WTC11 (cell line): Measurements from ENCODE around the gene ID2. TPM values are rescaled to one million over a fixed set of nuclear protein-coding genes. Genes with fewer than 3 reads are reported as not detected.
A peak's percentile ranks its signal among the peaks of the same experiment; 100 is the strongest.

Experiments used
- ATAC-seq: fragments of 200-7000 bp; cut with Tn5 transposase; 2 replicates; pipeline ENCODE4 v1.10.0; 2021; ENCODE audit warnings: mild to moderate bottlenecking, moderate library complexity
- CTCF ChIA-PET: fragments of 300-600 bp; sonication (Branson Sonifier 250); formaldehyde crosslinking; loops from one replicate; lab custom pipeline; 2021; ENCODE audit warnings: antibody characterized with exemption; lab: Charles Lee
- POLR2A ChIA-PET: fragments of 350-600 bp; sonication (Branson Sonifier 250); formaldehyde crosslinking; loops from one replicate; lab custom pipeline; 2021; ENCODE audit warnings: antibody characterized with exemption; lab: Charles Lee
- DNase-seq: peaks from one replicate; pipeline ENCODE4 v3.0.0; 2021; ENCODE audit warnings: low spot score
- H3K27ac Mint-ChIP-seq: 2 replicates; pipeline ENCODE4 v1.8.0; 2021; ENCODE audit warnings: mixed read lengths
- H3K27me3 Mint-ChIP-seq: 2 replicates; pipeline ENCODE4 v1.8.0; 2021; ENCODE audit warnings: low read depth, mild to moderate bottlenecking, moderate library complexity, mixed read lengths
- H3K36me3 Mint-ChIP-seq: 2 replicates; pipeline ENCODE4 v1.8.0; 2021; ENCODE audit warnings: mixed read lengths
- H3K4me1 Mint-ChIP-seq: 2 replicates; pipeline ENCODE4 v1.8.0; 2022; ENCODE audit warnings: mixed read lengths
- H3K4me3 Mint-ChIP-seq: 2 replicates; pipeline ENCODE4 v1.8.0; 2021; ENCODE audit warnings: mild to moderate bottlenecking, moderate library complexity, mixed read lengths
- H3K9me3 Mint-ChIP-seq: 2 replicates; pipeline ENCODE4 v1.8.0; 2021; ENCODE audit warnings: mixed read lengths
- FOXP1 ChIP-seq: sonication (generic); formaldehyde crosslinking; IDR thresholded peaks from 2 replicates; pipeline ENCODE4 v1.8.0; 2022; ENCODE audit warnings: missing genetic modification reagents, mild to moderate bottlenecking, moderate library complexity, borderline replicate concordance
- GRHL2 ChIP-seq: fragments of 250-450 bp; sonication (Bioruptor Pico); IDR thresholded peaks from 2 replicates; pipeline ENCODE4 v1.8.0; 2022; ENCODE audit warnings: mild to moderate bottlenecking, moderate library complexity; ENCODE audit not compliant: insufficient replicate concordance, severe bottlenecking
- HMGA2 ChIP-seq: fragments of 250-450 bp; sonication (Bioruptor Pico); IDR thresholded peaks from 2 replicates; pipeline ENCODE4 v1.4.0; 2021; ENCODE audit warnings: mild to moderate bottlenecking, moderate library complexity
- KAT7 ChIP-seq: sonication (generic); formaldehyde crosslinking; IDR thresholded peaks from 2 replicates; pipeline ENCODE4 v1.8.1; 2023; ENCODE audit warnings: missing genetic modification reagents, mild to moderate bottlenecking, borderline replicate concordance
- NFATC4 ChIP-seq: fragments of 250-450 bp; sonication (Bioruptor Pico); IDR thresholded peaks from 2 replicates; pipeline ENCODE4 v1.9.0; 2021; ENCODE audit warnings: mild to moderate bottlenecking
- SOX15 ChIP-seq: fragments of 250-450 bp; sonication (Bioruptor Pico); IDR thresholded peaks from 2 replicates; pipeline ENCODE4 v1.9.0; 2021; ENCODE audit warnings: mild to moderate bottlenecking
- SP1 ChIP-seq: sonication (generic); formaldehyde crosslinking; conservative IDR thresholded peaks from 2 replicates; pipeline ENCODE4 v1.8.1; 2022; ENCODE audit warnings: missing genetic modification reagents
- TCF7 ChIP-seq: sonication (generic); formaldehyde crosslinking; IDR thresholded peaks from 2 replicates; pipeline ENCODE4 v1.8.0; 2022; ENCODE audit warnings: mild to moderate bottlenecking, low read depth, missing genetic modification reagents, moderate library complexity
- ZNF138 ChIP-seq: sonication (generic); formaldehyde crosslinking; conservative IDR thresholded peaks from 2 replicates; pipeline ENCODE4 v1.8.1; 2022; ENCODE audit warnings: mild to moderate bottlenecking, moderate library complexity, missing genetic modification reagents
- ZNF219 ChIP-seq: sonication (generic); formaldehyde crosslinking; IDR thresholded peaks from 2 replicates; pipeline ENCODE4 v1.8.0; 2023; ENCODE audit warnings: missing genetic modification reagents, mild to moderate bottlenecking, borderline replicate concordance
- total RNA-seq: library from RNA; stranded (reverse); gene quantifications from 3 replicates; pipeline ENCODE4 v1.2.3, GENCODE V29; 2021
- TF ChIP-seq, protein P1 (sequence below): fragments of 250-450 bp; sonication (Bioruptor Pico); IDR thresholded peaks from 2 replicates; pipeline ENCODE4 v1.9.0; 2021; ENCODE audit warnings: mild to moderate bottlenecking
- TF ChIP-seq, protein P2 (sequence below): sonication (generic); formaldehyde crosslinking; IDR thresholded peaks from 2 replicates; pipeline ENCODE4 v1.8.1; 2023; ENCODE audit warnings: mild to moderate bottlenecking, missing genetic modification reagents
- TF ChIP-seq, protein P3 (sequence below): sonication (generic); formaldehyde crosslinking; IDR thresholded peaks from 2 replicates; pipeline ENCODE4 v1.8.0; 2023; ENCODE audit warnings: missing genetic modification reagents, mild to moderate bottlenecking, borderline replicate concordance
- TF ChIP-seq, protein P4 (sequence below): sonication (generic); formaldehyde crosslinking; IDR thresholded peaks from 2 replicates; pipeline ENCODE4 v1.8.1; 2022; ENCODE audit warnings: mild to moderate bottlenecking, moderate library complexity, missing genetic modification reagents
- TF ChIP-seq, protein P5 (sequence below): sonication (generic); formaldehyde crosslinking; IDR thresholded peaks from 2 replicates; pipeline ENCODE4 v1.8.1; 2022; ENCODE audit warnings: mild to moderate bottlenecking, missing genetic modification reagents, moderate library complexity, borderline replicate concordance
- TF ChIP-seq, protein P6 (sequence below): fragments of 250-450 bp; sonication (Bioruptor Pico); IDR thresholded peaks from 2 replicates; pipeline ENCODE4 v1.9.0; 2021; ENCODE audit warnings: mild to moderate bottlenecking, borderline replicate concordance
- TF ChIP-seq, protein P7 (sequence below): sonication (generic); formaldehyde crosslinking; IDR thresholded peaks from 2 replicates; pipeline ENCODE4 v1.8.1; 2023; ENCODE audit warnings: mild to moderate bottlenecking, missing genetic modification reagents, moderate library complexity

ID2 gene
- total RNA-seq, 1 experiment from 2014 or later = 38.6 TPM

DNA sequence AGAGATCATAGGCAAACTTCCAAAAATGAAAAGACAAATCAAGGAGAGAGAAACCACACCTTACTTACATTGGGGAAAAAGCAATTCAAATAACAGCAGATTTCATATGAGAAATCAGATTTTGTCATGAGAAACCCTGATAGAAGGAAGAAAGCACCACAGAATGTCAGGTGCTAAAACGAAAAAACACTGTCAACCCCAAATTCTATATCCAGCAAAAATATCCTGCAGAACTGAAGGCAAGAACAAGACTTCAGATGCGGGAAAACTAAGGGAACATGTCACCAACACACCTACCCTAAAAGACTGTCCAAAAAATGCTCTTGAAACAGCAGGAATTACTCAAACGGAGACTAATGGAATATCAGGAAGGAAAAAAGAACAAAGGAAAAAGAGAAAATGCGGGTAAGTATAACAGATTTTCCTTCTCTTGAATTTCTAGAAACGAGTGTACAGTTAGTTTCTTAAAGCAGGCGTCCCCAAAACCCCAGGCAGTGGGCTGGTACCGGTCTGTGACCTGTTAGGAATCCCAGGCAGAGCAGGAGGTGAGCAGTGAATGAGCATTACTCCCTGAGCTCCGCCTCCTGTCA, 7.3 kb upstream of the ID2 start (continued):
- TF ChIP-seq, protein P1, sequence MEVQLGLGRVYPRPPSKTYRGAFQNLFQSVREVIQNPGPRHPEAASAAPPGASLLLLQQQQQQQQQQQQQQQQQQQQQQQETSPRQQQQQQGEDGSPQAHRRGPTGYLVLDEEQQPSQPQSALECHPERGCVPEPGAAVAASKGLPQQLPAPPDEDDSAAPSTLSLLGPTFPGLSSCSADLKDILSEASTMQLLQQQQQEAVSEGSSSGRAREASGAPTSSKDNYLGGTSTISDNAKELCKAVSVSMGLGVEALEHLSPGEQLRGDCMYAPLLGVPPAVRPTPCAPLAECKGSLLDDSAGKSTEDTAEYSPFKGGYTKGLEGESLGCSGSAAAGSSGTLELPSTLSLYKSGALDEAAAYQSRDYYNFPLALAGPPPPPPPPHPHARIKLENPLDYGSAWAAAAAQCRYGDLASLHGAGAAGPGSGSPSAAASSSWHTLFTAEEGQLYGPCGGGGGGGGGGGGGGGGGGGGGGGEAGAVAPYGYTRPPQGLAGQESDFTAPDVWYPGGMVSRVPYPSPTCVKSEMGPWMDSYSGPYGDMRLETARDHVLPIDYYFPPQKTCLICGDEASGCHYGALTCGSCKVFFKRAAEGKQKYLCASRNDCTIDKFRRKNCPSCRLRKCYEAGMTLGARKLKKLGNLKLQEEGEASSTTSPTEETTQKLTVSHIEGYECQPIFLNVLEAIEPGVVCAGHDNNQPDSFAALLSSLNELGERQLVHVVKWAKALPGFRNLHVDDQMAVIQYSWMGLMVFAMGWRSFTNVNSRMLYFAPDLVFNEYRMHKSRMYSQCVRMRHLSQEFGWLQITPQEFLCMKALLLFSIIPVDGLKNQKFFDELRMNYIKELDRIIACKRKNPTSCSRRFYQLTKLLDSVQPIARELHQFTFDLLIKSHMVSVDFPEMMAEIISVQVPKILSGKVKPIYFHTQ (CRISPR knock-in tag) = no peak
- no peak for TF ChIP-seq ZNF219 (CRISPR knock-in tag)
- TF ChIP-seq, all 79 proteins: peak for 0

DNA sequence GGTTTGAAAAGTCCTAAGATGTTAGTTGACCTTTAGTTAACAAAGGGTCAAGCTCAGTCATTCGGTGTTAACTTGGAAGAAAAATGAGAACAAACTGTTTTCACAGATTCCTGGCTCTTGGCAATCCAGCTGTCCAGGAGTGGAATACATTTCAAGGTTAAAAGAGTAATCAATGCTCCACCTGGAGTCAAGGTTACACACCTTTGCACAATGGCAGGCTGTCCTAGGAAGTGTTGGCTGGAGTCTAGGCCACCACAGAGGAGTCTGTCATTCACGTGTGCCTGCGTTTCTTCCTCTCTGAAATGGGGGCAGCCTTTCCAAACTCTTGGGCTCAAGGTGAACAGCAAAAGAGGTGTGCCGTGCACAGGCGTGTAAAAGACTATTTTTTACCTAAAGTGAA, 6.3 kb upstream of the ID2 start:
- H3K9me3 Mint-ChIP-seq = peaks cover 15% of the 10 kb centered on the region
- ChIA-PET CTCF (interaction anchor here (1.7 to 2.5 kb wide), 2 partner anchors 17 to 37 kb away, joined by 4 to 13 read pairs; no protein-coding TSS in a partner anchor), POLR2A (no interaction called here)
- H3K27ac Mint-ChIP-seq = no peak overlapping the region
- H3K27me3 Mint-ChIP-seq = peaks cover 57% of the 10 kb centered on the region
- peaks cover 30% of the 10 kb centered on the region for H3K4me1 Mint-ChIP-seq
- TF ChIP-seq KAT7 (CRISPR knock-in tag) (no peak), GRHL2 (CRISPR knock-in tag) (no peak), ZNF219 (CRISPR knock-in tag) (no peak), SP1 (CRISPR knock-in tag) (no peak), NFATC4 (CRISPR knock-in tag) (no peak), HMGA2 (CRISPR knock-in tag) (no peak), SOX15 (CRISPR knock-in tag) (no peak), FOXP1 (CRISPR knock-in tag) (no peak), TCF7 (no peak), ZNF138 (CRISPR knock-in tag) (no peak)
- TF ChIP-seq, protein P2, sequence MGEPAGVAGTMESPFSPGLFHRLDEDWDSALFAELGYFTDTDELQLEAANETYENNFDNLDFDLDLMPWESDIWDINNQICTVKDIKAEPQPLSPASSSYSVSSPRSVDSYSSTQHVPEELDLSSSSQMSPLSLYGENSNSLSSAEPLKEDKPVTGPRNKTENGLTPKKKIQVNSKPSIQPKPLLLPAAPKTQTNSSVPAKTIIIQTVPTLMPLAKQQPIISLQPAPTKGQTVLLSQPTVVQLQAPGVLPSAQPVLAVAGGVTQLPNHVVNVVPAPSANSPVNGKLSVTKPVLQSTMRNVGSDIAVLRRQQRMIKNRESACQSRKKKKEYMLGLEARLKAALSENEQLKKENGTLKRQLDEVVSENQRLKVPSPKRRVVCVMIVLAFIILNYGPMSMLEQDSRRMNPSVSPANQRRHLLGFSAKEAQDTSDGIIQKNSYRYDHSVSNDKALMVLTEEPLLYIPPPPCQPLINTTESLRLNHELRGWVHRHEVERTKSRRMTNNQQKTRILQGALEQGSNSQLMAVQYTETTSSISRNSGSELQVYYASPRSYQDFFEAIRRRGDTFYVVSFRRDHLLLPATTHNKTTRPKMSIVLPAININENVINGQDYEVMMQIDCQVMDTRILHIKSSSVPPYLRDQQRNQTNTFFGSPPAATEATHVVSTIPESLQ = no peak
- TF ChIP-seq, protein P3, sequence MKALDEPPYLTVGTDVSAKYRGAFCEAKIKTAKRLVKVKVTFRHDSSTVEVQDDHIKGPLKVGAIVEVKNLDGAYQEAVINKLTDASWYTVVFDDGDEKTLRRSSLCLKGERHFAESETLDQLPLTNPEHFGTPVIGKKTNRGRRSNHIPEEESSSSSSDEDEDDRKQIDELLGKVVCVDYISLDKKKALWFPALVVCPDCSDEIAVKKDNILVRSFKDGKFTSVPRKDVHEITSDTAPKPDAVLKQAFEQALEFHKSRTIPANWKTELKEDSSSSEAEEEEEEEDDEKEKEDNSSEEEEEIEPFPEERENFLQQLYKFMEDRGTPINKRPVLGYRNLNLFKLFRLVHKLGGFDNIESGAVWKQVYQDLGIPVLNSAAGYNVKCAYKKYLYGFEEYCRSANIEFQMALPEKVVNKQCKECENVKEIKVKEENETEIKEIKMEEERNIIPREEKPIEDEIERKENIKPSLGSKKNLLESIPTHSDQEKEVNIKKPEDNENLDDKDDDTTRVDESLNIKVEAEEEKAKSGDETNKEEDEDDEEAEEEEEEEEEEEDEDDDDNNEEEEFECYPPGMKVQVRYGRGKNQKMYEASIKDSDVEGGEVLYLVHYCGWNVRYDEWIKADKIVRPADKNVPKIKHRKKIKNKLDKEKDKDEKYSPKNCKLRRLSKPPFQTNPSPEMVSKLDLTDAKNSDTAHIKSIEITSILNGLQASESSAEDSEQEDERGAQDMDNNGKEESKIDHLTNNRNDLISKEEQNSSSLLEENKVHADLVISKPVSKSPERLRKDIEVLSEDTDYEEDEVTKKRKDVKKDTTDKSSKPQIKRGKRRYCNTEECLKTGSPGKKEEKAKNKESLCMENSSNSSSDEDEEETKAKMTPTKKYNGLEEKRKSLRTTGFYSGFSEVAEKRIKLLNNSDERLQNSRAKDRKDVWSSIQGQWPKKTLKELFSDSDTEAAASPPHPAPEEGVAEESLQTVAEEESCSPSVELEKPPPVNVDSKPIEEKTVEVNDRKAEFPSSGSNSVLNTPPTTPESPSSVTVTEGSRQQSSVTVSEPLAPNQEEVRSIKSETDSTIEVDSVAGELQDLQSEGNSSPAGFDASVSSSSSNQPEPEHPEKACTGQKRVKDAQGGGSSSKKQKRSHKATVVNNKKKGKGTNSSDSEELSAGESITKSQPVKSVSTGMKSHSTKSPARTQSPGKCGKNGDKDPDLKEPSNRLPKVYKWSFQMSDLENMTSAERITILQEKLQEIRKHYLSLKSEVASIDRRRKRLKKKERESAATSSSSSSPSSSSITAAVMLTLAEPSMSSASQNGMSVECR (CRISPR knock-in tag) = no peak
- TF ChIP-seq, protein P4, sequence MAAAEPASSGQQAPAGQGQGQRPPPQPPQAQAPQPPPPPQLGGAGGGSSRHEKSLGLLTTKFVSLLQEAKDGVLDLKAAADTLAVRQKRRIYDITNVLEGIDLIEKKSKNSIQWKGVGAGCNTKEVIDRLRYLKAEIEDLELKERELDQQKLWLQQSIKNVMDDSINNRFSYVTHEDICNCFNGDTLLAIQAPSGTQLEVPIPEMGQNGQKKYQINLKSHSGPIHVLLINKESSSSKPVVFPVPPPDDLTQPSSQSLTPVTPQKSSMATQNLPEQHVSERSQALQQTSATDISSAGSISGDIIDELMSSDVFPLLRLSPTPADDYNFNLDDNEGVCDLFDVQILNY (CRISPR knock-in tag) = no peak
- TF ChIP-seq, protein P5, sequence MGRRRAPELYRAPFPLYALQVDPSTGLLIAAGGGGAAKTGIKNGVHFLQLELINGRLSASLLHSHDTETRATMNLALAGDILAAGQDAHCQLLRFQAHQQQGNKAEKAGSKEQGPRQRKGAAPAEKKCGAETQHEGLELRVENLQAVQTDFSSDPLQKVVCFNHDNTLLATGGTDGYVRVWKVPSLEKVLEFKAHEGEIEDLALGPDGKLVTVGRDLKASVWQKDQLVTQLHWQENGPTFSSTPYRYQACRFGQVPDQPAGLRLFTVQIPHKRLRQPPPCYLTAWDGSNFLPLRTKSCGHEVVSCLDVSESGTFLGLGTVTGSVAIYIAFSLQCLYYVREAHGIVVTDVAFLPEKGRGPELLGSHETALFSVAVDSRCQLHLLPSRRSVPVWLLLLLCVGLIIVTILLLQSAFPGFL (CRISPR knock-in tag) = no peak
- TF ChIP-seq, protein P6, sequence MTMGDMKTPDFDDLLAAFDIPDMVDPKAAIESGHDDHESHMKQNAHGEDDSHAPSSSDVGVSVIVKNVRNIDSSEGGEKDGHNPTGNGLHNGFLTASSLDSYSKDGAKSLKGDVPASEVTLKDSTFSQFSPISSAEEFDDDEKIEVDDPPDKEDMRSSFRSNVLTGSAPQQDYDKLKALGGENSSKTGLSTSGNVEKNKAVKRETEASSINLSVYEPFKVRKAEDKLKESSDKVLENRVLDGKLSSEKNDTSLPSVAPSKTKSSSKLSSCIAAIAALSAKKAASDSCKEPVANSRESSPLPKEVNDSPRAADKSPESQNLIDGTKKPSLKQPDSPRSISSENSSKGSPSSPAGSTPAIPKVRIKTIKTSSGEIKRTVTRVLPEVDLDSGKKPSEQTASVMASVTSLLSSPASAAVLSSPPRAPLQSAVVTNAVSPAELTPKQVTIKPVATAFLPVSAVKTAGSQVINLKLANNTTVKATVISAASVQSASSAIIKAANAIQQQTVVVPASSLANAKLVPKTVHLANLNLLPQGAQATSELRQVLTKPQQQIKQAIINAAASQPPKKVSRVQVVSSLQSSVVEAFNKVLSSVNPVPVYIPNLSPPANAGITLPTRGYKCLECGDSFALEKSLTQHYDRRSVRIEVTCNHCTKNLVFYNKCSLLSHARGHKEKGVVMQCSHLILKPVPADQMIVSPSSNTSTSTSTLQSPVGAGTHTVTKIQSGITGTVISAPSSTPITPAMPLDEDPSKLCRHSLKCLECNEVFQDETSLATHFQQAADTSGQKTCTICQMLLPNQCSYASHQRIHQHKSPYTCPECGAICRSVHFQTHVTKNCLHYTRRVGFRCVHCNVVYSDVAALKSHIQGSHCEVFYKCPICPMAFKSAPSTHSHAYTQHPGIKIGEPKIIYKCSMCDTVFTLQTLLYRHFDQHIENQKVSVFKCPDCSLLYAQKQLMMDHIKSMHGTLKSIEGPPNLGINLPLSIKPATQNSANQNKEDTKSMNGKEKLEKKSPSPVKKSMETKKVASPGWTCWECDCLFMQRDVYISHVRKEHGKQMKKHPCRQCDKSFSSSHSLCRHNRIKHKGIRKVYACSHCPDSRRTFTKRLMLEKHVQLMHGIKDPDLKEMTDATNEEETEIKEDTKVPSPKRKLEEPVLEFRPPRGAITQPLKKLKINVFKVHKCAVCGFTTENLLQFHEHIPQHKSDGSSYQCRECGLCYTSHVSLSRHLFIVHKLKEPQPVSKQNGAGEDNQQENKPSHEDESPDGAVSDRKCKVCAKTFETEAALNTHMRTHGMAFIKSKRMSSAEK = no peak
- TF ChIP-seq, protein P7, sequence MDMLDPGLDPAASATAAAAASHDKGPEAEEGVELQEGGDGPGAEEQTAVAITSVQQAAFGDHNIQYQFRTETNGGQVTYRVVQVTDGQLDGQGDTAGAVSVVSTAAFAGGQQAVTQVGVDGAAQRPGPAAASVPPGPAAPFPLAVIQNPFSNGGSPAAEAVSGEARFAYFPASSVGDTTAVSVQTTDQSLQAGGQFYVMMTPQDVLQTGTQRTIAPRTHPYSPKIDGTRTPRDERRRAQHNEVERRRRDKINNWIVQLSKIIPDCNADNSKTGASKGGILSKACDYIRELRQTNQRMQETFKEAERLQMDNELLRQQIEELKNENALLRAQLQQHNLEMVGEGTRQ (CRISPR knock-in tag) = no peak
- H3K36me3 Mint-ChIP-seq = peaks cover 18% of the 10 kb centered on the region
- no peak for DNase-seq
- ATAC-seq = no peak
- peak overlapping the region; percentile 70 for H3K4me3 Mint-ChIP-seq
